Measurements from ENCODE around the gene GPC6.

GPC6 gene

GRCh38 chr13:93368718-93369117, 142.1 kb downstream of the GPC6 start:
- POLR2A ChIA-PET, result no interaction called here
- CTCF ChIA-PET, result no interaction called here
- TF ChIP-seq CTCF (IDR thresholded peaks at IDR 0.05; ENCODE audit: insufficient read depth, low read length, missing control alignments), result no peak
- DNase-seq (ENCODE audit: low read depth, low spot score), result no peak
- no peak overlapping the region for H3K4me3 ChIP-seq (ENCODE audit: low read depth, low read length)

- ChIA-PET CTCF (interaction anchor here (0.9 kb wide), 1 partner anchor 15 kb away, joined by 3 read pairs; no protein-coding TSS in a partner anchor), POLR2A (no interaction called here)
- TF ChIP-seq CTCF (IDR thresholded peaks at IDR 0.05; ENCODE audit: insufficient read depth, low read length, missing control alignments), result no peak
- no peak for DNase-seq (ENCODE audit: low read depth, low spot score)
- no peak overlapping the region for H3K4me3 ChIP-seq (ENCODE audit: low read depth, low read length)
Measured at GRCh38 chr13:93372856-93373255, 146.2 kb downstream of the GPC6 start.

GRCh38 chr13:93375491-93375890, 148.9 kb downstream of the GPC6 start:
- no peak overlapping the region for H3K4me3 ChIP-seq (ENCODE audit: low read depth, low read length)
- DNase-seq (ENCODE audit: low read depth, low spot score), result no peak
- TF ChIP-seq CTCF (IDR thresholded peaks at IDR 0.05; ENCODE audit: insufficient read depth, low read length, missing control alignments), result no peak
- ChIA-PET CTCF (no interaction called here), POLR2A (no interaction called here)

GRCh38 chr13:93377196-93377595, 150.6 kb downstream of the GPC6 start:
- H3K4me3 ChIP-seq (ENCODE audit: low read depth, low read length), result no peak overlapping the region
- TF ChIP-seq CTCF (IDR thresholded peaks at IDR 0.05; ENCODE audit: insufficient read depth, low read length, missing control alignments), result no peak
- DNase-seq (ENCODE audit: low read depth, low spot score), result no peak
- POLR2A ChIA-PET, result no interaction called here
- CTCF ChIA-PET, result interaction anchor here (0.6 kb wide), 1 partner anchor 123 kb away, joined by 3 read pairs; no protein-coding TSS in a partner anchor

- ChIA-PET POLR2A (no interaction called here), CTCF (no interaction called here)
- no peak for TF ChIP-seq CTCF (IDR thresholded peaks at IDR 0.05; ENCODE audit: insufficient read depth, low read length, missing control alignments)
- DNase-seq (ENCODE audit: low read depth, low spot score), result no peak
- H3K4me3 ChIP-seq (ENCODE audit: low read depth, low read length), result no peak overlapping the region
Measured at GRCh38 chr13:93378184-93378583, 151.6 kb downstream of the GPC6 start.

- POLR2A ChIA-PET, result no interaction called here
- no peak overlapping the region for H3K4me3 ChIP-seq (ENCODE audit: low read depth, low read length)
- DNase-seq (ENCODE audit: low read depth, low spot score), result no peak
- CTCF ChIA-PET, result no interaction called here
- no peak for TF ChIP-seq CTCF (IDR thresholded peaks at IDR 0.05; ENCODE audit: insufficient read depth, low read length, missing control alignments)
Measured at GRCh38 chr13:93386116-93386515, 159.5 kb downstream of the GPC6 start.

Measured in AG04449 (cell line).